HUES64 (cell line): ENCODE results near the gene FOXJ3.

Source experiments
- H3K27ac ChIP-seq: 2 replicates; pipeline ENCODE4 v1.7.0; 2013; ENCODE audit warnings: low read depth, low read length, inconsistent platforms
- H3K27me3 ChIP-seq: 2 replicates; pipeline ENCODE4 v1.6.1; 2013; ENCODE audit warnings: mild to moderate bottlenecking, low read length; ENCODE audit not compliant: insufficient read depth
- H3K36me3 ChIP-seq: 2 replicates; pipeline ENCODE4 v1.6.1; 2013; ENCODE audit warnings: mild to moderate bottlenecking, low read length; ENCODE audit not compliant: insufficient read depth
- H3K4me1 ChIP-seq: 2 replicates; pipeline ENCODE4 v1.6.1; 2013; ENCODE audit warnings: mild to moderate bottlenecking, low read length, moderate library complexity; ENCODE audit not compliant: insufficient read depth
- H3K4me3 ChIP-seq: 2 replicates; pipeline ENCODE4 v1.5.1; 2013; ENCODE audit warnings: mild to moderate bottlenecking, low read length, moderate library complexity
- H3K9ac ChIP-seq: 2 replicates; pipeline ENCODE4 v1.6.1; 2013; ENCODE audit warnings: mild to moderate bottlenecking, low read depth, low read length
- H3K9me3 ChIP-seq: 2 replicates; pipeline ENCODE4 v1.6.1; 2013; ENCODE audit warnings: low read depth, low read length; ENCODE audit not compliant: insufficient read depth
- WGBS: fragments of 150-250, 120-280 bp; methylation state at CpG from one replicate; pipeline ENCODE4 v1.1.7; 2013; ENCODE audit warnings: missing lambda C conversion rate; 5-methylcytosine and 5-hydroxymethylcytosine counted together

The FOXJ3 gene

DNA sequence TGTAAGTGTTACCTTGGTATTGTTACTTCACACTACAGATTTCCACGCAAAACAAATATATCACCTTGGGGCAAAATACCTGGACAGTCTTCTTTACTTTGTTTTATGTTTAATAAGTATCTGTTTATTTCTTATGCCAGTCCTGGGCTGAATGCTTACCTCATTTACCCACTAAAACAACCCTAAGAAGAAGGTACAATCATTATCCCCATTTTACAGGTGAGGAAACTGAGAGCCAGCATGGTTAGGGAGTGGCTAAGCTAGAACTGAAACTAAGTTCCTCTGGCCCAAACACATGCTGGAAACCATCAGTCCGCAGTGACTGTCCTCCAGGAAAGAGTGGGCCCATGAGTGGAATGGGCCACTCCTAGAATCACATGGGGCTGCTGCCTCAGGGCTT is 194.8 kb downstream of the FOXJ3 start:
- Histone ChIP-seq H3K27me3 (no peaks in the 10 kb centered on the region), H3K9ac (no peak overlapping the region), H3K36me3 (no peaks in the 10 kb centered on the region), H3K27ac (no peak overlapping the region), H3K9me3 (no peaks in the 10 kb centered on the region; the same call in 1 of the 2 replicates), H3K4me3 (no peak overlapping the region), H3K4me1 (no peaks in the 10 kb centered on the region)
- WGBS = 90% methylated on average over 1 of the region's 2 CpGs

DNA sequence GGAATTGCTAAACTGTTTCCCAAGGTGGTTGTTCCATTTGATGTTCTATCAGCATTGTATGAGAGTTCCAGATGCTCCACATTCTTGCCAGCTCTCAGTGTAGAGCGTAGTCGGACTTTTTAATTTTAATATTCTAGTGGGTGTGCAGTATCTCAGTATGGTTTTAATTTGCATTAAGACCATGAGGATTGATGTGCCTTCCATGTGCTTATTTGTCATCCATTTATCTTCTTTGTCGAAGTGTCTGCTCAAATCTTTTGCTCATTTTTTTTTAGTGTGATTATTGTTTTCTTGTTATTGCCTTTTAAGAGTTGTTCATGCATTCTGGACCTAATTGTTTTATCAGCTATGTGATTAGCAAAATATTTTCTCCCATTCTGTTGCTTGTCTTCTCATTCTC is 195.6 kb downstream of the FOXJ3 start:
- H3K4me3 ChIP-seq = no peak overlapping the region
- no peak overlapping the region for H3K27ac ChIP-seq
- no peak overlapping the region for H3K9ac ChIP-seq
- no peaks in the 10 kb centered on the region for H3K36me3 ChIP-seq
- no peaks in the 10 kb centered on the region; the same call in 1 of the 2 replicates for H3K9me3 ChIP-seq
- no peaks in the 10 kb centered on the region for H3K4me1 ChIP-seq
- H3K27me3 ChIP-seq = no peaks in the 10 kb centered on the region
- 96% methylated on average over 3 of the region's 3 CpGs for WGBS

DNA sequence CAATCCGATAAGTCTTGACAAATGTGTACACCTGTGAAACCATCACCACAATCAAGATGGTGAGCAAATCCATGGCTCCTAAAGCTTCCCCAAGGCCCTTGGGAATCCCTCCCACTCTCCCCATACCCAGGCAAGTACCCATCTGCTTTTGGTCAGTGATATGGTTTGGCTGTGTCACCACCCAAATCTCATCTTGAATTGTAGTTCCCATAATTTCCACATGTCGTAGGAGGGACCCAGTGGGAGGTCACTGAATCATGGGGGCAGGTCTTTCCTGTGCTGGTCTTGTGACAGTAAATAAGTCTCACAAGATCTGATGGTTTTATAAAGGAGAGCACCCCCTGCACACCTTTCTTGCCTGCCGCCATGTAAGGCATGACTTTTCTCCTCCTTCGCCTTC is 196.4 kb downstream of the FOXJ3 start:
- Histone ChIP-seq H3K36me3 (no peaks in the 10 kb centered on the region), H3K9ac (no peak overlapping the region), H3K9me3 (no peaks in the 10 kb centered on the region; the same call in 1 of the 2 replicates), H3K4me1 (no peaks in the 10 kb centered on the region), H3K27ac (no peak overlapping the region), H3K27me3 (no peaks in the 10 kb centered on the region), H3K4me3 (no peak overlapping the region)
- WGBS = 94% methylated on average over 4 of the region's 4 CpGs

DNA sequence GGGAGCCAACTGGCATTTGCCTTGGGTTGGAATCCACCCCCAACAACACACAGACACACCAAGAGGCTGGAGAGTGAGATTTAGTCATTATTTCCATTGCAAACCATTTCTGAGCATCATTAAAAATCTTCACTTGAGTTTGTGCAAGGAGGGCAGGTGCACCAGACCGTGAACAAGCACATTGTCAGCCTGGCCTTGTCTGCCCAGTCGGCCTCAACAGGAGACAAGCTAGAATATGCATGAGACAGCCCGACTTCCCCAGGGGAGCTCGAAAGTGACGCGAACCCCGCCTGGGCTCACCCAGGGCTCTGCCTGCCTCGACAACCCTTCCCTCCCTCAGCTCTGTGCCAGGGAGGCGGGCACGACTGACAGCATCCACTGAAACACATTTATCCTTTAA is 197.3 kb downstream of the FOXJ3 start:
- Histone ChIP-seq H3K27me3 (no peaks in the 10 kb centered on the region), H3K4me3 (no peak overlapping the region), H3K4me1 (no peaks in the 10 kb centered on the region), H3K27ac (no peak overlapping the region), H3K9me3 (no peaks in the 10 kb centered on the region; the same call in 1 of the 2 replicates), H3K36me3 (no peaks in the 10 kb centered on the region), H3K9ac (no peak overlapping the region)
- 83% methylated on average over 10 of the region's 10 CpGs for WGBS

DNA sequence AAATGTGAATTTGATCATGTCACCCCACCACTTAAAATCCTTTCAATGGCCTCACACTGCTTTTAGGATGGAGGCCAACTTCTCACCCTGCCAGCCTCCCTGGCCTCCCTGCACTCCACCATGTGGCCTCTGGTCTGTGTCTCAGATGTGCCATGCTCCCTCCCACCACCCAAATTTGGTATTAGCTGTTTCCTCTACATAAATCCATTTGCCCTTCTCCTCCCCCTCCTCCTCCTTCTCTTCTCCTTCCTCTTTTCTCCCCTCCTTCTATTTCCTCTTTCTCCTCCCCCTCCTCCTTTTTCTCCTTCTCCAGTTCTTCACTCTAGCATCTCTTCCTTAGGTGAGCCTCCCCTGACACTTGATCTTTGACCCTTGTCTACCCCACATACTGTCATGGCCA is 198.6 kb downstream of the FOXJ3 start:
- no peak overlapping the region for H3K27ac ChIP-seq
- no peaks in the 10 kb centered on the region for H3K4me1 ChIP-seq
- H3K9ac ChIP-seq = no peak overlapping the region
- no peak overlapping the region for H3K4me3 ChIP-seq
- H3K36me3 ChIP-seq = no peaks in the 10 kb centered on the region
- H3K27me3 ChIP-seq = no peaks in the 10 kb centered on the region
- no peaks in the 10 kb centered on the region; the same call in 1 of the 2 replicates for H3K9me3 ChIP-seq

DNA sequence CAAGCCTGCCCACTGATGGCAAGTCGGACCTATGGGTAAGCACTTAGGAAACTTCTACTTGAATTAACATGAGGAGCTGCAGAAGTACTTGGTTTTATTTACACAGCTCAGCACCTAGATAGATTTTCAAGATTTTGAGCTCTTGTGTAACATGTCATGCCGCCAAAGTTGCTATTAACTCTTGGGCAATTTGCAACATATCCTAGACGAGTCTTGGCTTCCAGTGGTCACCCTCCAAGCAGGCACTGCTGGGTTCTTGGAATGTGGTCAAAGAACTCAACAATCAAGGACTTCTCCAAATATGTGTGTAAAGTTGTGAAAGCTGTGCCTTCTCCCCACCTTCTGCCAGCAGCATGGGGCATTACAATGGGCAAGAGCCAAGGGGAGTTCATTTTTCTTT is 199.6 kb downstream of the FOXJ3 start:
- no peak overlapping the region for H3K9ac ChIP-seq
- WGBS = 87% methylated on average over 3 of the region's 3 CpGs
- H3K27me3 ChIP-seq = no peaks in the 10 kb centered on the region
- H3K9me3 ChIP-seq = no peaks in the 10 kb centered on the region; the same call in 1 of the 2 replicates
- H3K36me3 ChIP-seq = no peaks in the 10 kb centered on the region
- H3K27ac ChIP-seq = no peak overlapping the region
- H3K4me1 ChIP-seq = no peaks in the 10 kb centered on the region
- H3K4me3 ChIP-seq = no peak overlapping the region

DNA sequence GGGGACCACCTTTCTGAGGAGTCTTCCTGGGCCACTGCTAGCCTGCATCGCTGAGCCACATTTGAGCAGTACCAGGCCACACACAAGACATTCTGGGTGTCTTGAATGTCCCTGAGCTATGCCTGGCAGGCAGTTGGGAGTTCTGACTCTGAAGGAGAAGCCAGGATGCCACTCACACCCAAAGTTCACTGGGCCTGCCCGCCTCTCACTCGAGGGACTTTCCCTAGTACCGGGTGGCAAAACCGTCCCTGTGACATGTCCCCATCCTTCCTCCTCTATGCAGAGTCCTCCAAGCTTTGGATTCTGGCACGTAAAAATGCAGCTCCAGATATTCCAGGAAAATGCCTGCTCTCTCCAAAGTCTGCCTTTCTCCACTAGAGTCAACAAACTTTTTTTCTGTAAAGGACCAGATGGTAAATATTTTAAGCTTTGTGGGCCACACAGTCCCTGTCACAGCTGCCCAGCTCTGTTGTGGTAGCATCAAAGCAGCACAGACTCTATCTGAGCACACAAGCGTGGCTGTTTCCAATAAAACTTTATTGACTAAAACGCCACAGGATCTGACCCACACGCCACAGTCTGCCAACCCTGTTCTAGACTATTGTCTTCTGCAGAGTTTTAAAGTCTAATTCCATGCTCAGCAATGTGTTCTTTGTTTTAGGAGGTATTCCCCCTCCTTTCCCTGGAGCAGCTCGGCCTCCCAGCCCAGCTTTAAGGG is 201.1 kb downstream of the FOXJ3 start:
- Histone ChIP-seq H3K27me3 (no peaks in the 10 kb centered on the region), H3K4me1 (no peaks in the 10 kb centered on the region), H3K4me3 (no peak overlapping the region), H3K9ac (no peak overlapping the region), H3K27ac (no peak overlapping the region), H3K36me3 (no peaks in the 10 kb centered on the region), H3K9me3 (no peaks in the 10 kb centered on the region; the same call in 1 of the 2 replicates)
- 92% methylated on average over 9 of the region's 10 CpGs for WGBS

DNA sequence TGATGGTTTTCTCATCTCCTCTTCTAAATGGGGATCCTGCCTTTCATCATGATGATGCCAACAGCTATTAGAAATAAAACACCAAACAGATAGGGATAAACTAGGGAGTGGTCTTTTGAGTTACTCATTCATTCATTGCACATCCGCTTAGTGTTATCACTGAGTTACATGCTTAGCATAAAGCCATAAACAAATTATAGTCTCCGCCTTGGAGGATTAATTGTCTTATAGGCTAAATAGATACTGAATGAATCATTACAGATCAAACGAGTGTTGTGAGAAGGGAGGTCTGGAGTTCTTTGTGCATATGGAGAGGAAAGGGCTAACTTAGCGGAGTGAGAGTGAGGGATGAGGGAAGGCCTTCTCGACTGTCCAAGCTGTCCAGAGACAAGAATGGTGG is 201.6 kb downstream of the FOXJ3 start:
- no peak overlapping the region for H3K27ac ChIP-seq
- H3K4me3 ChIP-seq = no peak overlapping the region
- no peaks in the 10 kb centered on the region for H3K4me1 ChIP-seq
- H3K9me3 ChIP-seq = no peaks in the 10 kb centered on the region
- H3K36me3 ChIP-seq = no peaks in the 10 kb centered on the region
- H3K9ac ChIP-seq = no peak overlapping the region
- no peaks in the 10 kb centered on the region for H3K27me3 ChIP-seq
- WGBS = 93% methylated on average over 5 of the region's 5 CpGs

DNA sequence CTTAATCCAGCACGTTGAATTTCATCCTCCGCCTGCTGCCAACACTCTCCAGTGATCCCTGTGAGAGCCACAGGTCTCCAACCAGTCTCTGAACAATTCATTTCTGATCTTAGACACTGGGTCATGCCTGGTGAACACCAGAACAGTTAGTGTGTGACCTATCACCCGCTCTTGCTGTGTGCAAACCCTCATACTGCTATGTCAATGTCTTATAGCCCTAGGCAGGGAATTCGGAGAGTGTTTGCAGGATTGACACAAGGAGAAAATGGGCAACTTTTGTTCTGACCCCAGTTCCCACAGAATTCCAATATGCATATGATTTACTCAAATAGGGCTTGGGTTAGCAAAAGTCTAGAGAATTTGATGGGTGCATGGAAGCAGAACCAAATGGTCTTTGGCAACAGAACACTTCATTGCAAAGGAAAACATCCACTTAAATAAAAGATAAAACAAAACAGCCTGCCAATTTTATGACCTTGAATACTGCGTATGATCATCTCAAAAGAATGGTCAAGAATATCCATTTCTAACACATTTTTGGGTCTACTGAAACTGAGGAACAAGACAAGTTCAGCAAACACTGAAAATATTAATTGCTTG is 204.9 kb downstream of the FOXJ3 start:
- Histone ChIP-seq H3K9me3 (no peaks in the 10 kb centered on the region), H3K36me3 (no peaks in the 10 kb centered on the region), H3K4me3 (no peak overlapping the region), H3K27me3 (no peaks in the 10 kb centered on the region), H3K27ac (no peak overlapping the region), H3K9ac (no peak overlapping the region), H3K4me1 (no peaks in the 10 kb centered on the region)
- WGBS = 90% methylated on average over 5 of the region's 5 CpGs

DNA sequence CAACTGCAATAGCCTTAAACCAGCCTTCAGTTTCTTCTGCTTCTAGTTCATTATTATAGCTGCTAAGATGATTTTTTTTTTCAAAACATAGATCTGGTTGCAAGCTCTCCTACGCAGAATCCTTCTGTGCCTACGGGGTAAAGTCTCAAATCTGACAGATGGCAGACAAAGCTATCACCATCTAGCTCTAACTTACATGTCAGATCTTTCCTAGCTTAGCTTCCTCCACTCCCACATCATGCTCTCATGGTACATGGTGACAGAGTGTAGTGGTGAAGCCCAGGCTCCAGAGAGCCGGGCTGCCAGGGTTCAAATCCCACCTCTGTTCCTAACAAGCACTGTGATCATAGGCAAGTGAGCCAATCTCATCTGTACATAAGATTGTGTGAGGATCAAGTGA is 206.1 kb downstream of the FOXJ3 start:
- 97% methylated on average over 3 of the region's 3 CpGs for WGBS

DNA sequence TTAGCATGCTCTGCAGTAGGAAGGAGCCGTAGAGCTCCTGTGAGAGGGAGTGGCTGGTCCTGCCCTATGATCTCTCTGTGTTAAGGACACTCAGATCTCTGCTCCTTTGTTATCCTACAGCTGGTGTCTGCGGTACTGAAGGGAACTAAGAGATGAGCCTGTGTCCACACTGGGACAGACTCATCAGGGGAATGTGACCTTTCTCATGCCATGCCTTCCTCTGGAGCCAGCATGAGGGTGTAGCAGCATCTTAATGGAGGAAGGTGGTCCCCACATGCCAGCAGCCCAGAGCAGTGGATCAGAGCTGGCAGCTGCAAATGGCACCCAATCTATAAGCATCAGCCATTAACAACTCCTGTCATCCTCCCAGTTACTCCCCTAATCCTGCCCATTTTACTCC is 206.5 kb downstream of the FOXJ3 start:
- Histone ChIP-seq H3K4me3 (no peak overlapping the region), H3K9ac (no peak overlapping the region), H3K27me3 (no peaks in the 10 kb centered on the region), H3K4me1 (no peaks in the 10 kb centered on the region), H3K9me3 (no peaks in the 10 kb centered on the region), H3K27ac (no peak overlapping the region), H3K36me3 (no peaks in the 10 kb centered on the region)
- 79% methylated on average over 2 of the region's 2 CpGs for WGBS

More for the DNA sequence above, 206.1 kb downstream of the FOXJ3 start:
- H3K36me3 ChIP-seq = no peaks in the 10 kb centered on the region
- no peak overlapping the region for H3K9ac ChIP-seq
- H3K27ac ChIP-seq = no peak overlapping the region
- no peaks in the 10 kb centered on the region for H3K4me1 ChIP-seq
- no peaks in the 10 kb centered on the region for H3K9me3 ChIP-seq
- H3K4me3 ChIP-seq = no peak overlapping the region
- no peaks in the 10 kb centered on the region for H3K27me3 ChIP-seq
